Activated CD4-positive, CD25-positive, alpha-beta regulatory T cell treated with anti-CD3 and anti-CD28 coated beads, Interleukin-2, amount 50 U/mL, for 72 hours (primary cell): Measurements from ENCODE around the gene ATP4B.
"Not testable (repeated sequence)": the region's sequence is repeated elsewhere in the genome, so short reads cannot be mapped to it uniquely, and the experiment has no call there.

ENCODE experiments used
- DNase-seq: peaks from one replicate; pipeline ENCODE4 v3.0.0; 2021

ATP4B gene

DNA sequence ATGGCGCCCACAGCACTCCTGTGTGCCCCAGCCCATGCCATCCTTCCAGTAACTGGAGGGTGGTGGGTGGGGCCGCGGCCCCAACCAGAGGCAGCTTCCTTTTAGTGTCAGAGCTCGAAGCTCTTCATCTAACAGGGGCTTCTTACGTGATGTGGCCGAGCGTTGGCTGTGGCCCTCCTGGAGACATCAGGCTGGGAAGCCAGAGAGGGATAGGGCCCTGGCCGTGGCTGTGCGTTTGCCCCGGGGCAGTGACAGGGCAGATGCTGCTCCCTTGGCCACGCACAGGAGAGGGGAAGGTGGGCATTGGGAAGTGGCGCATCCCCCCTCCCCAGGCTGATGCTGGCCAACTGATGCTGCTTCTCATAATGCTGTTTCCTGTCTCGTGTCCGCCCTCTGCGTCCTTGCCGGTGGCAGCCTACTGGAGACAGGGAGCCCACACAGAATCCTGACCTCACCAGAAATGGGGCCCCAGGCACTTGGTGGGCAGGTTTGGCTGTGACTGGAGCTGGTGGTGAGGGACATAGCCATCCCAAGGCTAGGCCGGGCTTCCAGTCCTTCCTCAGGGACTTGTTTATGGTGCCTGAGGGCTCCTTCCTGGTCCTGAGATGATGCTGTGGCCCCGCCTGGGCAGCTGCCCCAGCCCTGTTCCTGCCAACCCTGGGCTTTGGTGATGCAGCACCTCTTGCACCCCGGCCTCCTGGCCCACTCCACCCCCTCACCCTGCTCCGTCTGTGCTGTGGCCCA is 34.3 kb downstream of the ATP4B start:
- DNase-seq = no peak

DNA sequence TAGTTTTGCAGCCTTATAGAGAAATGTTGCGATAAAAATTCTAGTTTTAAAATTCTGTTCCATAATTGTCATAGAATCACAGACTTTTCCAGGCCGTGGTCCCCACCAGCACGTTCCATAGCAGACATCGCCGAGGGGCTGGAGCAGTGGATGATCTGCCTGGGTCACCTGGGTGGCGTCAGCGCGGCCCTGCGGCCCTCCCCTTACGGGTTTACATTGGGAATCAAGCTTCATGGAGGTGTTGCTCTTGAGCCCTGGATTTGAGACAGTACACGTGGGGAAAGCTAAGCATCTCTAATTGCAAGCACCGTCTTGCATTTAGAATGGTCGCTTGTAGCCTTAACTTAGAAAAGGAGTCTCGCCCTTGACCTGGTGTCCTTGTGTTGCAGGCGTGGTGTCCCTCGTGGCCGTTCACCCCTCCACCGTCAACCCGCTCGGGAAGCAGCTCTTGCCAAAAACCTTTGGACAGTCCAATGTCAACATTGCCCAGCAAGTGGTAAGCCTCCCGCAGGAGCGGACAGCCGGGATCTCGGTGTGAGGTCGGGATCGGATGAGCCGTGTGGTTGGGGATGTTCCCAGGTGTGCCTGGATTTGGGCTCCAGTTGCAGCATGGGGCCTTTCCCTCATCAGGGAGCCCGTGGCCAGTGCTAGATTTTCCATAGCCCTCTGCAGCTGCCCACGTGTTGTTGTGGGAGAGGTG is 35.1 kb downstream of the ATP4B start:
- no peak for DNase-seq

DNA sequence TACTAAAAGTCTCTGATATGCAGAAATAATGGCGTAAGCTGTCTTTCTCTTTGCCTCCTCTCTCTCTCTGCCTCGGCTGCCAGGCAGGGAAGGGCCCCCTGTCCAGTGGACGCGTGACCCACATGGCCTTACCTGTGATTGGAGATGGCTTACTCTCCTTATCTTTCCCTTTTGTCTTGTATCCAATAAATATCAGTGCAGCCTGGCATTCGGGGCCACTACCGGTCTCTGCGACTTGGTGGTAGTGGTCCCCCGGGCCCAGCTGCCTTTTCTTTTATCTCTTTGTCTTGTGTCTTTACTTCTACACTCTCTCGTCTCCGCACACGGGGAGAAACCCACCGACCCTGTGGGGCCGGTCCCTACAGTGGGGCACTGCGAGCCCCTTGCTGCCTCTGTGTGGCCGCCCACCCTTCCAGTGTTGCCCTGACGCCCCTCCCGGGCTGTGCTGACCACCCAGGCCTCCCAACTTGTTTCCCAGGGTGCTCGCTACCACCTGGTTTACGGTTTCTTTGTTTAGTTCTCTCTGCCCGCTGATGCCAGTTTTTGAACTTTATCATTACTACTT is 35.9 kb downstream of the ATP4B start:
- not testable (repeated sequence) for DNase-seq

DNA sequence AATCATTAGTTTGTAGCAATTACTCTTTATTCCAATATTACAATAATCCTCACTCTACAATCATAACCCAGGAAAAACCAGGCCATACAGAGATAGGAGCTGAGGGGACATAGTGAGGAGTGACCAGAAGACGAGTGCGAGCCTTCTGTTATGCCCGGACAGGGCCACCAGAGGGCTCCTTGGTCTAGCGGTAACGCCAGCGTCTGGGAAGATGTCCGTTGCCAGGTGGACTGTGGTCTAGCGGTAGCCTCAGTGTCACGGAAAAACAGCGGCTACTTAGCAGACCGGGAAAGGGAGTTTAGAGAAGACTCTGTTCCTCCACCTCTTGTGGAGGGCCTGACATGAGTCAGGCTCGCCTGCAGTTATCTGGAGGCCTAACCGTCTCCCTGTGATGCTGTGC is 36.5 kb downstream of the ATP4B start:
- DNase-seq = not testable (repeated sequence)

- no peak for DNase-seq
Measured at GRCh38 chr13:113621046-113621445, 37.0 kb downstream of the ATP4B start.

- no peak for DNase-seq
Measured at GRCh38 chr13:113620036-113620796, 37.8 kb downstream of the ATP4B start.

DNA sequence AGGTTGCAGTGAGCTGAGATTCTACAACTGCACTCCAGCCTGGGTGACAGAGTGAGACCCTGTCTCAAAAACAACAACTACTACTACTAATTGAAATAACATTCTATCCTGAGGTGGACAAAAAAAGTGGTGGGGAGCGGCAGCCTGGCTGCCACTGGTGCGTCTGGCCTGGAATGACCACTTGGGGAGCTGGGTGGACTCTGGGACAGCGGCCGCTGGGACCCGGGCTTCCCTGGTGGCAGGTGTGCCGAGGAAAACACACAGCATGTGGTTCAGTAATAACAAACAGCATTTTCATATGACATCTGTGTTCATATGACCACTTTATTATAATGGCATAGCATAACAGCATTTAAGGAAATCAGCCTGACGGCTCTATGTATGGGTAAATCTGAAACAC is 39.5 kb downstream of the ATP4B start:
- no peak for DNase-seq

DNA sequence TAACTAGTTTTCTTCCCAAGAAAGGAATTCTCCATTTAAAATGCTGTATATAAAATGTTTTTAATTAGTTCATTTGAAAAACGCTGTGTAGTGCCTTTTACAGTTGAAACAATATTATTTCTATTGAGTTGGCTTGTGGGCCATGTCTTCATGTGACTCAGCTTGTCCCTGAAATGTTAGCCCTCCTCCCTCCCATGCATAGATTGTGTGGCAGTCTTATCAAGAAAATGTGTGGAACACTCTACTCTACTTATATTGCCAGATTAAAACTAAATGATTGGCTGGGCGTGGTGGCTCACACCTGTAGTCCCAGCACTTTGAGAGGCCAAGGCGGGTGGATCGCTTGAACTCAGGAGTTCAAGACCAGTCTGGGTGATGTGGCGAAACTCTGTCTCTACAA is 40.0 kb downstream of the ATP4B start:
- no peak for DNase-seq

GRCh38 chr13:113616991-113617749 is 40.8 kb downstream of the ATP4B start:
- no peak for DNase-seq

DNA sequence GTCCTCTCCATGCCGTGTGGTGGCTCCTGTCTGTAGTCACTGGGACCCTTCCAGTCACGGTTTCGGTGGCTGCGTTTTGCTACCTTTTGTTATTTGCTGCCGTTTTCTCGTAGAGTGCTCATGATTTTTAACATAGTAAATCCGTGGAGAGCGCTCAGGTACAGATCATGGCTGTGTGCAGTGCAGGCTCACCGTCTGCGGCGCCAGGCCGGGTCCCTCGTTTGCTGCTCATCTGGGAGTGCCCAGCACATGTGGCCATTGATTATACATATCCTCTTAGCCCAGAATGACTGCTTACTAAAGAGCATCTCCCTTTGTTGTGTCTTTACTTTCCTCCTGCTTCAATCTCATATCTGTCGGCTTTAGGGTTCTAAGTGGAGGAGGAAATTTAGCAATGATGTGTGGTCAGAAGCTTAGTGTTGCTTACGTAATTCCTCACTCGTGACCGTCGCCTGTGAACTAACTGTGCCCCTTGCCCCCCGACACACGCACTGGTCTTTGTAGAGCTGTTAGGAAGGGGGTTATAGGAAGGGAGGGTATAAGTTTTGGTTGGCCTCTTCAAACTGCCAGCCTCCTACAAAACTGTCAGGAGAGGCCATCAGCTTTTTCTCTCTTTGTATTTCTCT is 41.6 kb downstream of the ATP4B start:
- no peak for DNase-seq

- DNase-seq = no peak
Measured at GRCh38 chr13:113613789-113614379, 44.1 kb downstream of the ATP4B start.

DNA sequence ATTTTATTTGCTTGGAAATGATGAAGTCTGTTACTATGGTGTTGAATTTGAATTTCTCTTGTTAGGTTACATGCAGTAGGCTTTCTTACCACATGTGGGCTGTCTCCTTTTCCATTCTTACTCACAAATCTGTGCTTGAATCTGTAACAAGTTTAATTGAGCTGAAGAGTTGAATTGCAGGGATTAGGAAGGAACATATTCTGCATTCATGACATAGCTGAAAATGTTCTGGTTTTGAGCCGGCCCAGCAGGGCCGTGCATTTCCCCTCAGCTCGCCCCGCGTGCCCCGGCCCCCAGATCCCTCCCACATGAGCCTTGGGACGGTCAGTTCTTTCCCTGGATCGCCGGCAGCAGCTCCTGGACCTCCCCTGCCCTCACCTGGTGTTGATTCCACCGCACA is 45.4 kb downstream of the ATP4B start:
- no peak for DNase-seq

GRCh38 chr13:113611996-113612395 is 46.0 kb downstream of the ATP4B start:
- no peak for DNase-seq

DNA sequence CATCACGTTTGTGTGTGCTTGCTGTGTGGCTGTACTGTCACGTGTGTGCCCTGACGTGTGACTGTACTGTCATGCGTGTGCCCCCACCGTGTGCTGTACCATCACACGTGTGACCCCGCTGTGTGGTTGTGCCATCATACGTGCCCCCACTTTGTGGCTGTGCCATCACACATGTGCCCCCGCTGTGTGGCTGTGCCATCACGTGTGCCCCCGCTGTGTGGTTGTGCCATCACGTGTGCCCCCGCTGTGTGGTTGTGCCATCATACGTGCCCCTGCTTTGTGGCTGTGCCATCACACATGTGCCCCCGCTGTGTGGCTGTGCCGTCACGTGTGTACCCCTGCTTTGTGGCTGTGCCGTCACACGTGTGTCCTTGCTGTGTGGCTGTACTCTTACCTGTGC is 47.7 kb downstream of the ATP4B start:
- DNase-seq = no peak

GRCh38 chr13:113609616-113610015 is 48.4 kb downstream of the ATP4B start:
- DNase-seq = no peak

DNA sequence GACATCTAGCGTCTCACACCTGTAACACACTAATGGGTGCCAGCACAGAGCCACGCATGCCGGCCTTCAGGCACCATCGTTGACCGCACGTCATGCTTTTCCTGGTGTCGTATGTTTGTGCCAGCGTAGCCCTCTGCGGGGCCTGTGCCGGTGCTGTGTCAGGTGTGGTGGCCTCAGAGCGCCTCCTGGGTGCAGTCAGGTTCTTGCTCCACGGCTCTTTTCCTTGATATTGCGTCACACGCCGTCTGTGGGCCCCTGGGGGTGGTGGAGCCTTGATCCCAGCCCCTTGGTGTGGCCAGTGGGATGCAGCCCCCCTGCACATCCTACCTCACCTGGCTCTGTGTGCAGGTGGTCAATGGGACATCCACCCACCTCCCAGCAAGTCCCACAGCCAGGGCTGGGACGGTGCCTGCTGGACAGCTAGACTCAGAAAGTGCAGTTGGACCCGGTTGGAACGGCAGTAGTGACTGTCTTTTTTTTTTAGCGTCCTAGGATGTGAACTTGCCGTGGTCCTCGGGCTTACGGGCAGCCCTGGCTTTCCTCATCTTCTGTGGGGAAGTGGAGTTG is 48.9 kb downstream of the ATP4B start:
- DNase-seq = no peak

DNA sequence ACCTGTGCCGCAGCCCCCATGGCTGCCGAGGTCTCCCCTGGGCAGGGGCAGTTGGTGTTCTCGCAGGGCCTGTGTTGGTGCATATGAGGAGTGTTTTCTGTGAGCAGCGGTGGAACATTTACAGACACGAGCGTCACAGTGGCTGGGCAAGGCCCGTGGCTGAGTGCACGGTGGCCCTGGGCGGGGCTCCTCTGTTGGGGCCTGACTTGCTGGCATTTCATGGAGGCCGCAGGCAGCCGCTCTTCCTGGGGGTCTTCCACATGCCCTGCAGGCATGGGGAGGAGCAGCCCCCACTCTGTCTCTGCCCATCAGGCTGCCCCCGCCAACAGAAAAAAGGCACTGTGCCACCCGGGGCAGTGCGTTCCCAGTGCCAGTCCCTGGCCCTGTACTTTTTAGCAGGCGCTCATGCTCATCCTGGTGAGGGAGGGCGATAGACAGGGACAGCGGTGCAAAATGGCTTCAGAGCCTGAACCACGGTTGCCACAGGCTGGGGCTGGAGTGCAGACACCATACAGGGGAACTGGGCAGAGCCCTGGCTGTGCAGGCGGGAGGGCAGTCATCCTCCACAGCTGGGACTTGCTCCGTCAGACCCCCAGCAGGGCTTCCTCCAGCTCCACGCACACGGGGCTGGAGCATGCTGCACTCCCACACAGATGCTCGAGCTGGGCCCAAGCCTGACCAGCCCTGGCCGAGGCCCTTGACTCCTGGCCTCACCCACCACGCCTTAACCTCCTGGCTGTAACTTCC is 49.9 kb downstream of the ATP4B start:
- DNase-seq = no peak

GRCh38 chr13:113607056-113607888 is 50.7 kb downstream of the ATP4B start:
- DNase-seq = no peak

GRCh38 chr13:113605866-113606438 is 52.0 kb downstream of the ATP4B start:
- DNase-seq = no peak
